Gastrocnemius medialis (tissue), 4 donors: Measurements from ENCODE around the gene ZFP37. TPM values are rescaled to one million over a fixed set of nuclear protein-coding genes. Genes with fewer than 3 reads are reported as not detected.

Source experiments
- ATAC-seq, 2 donors: fragments of 150-250 bp; one replicate each; pipeline ENCODE4 v1.9.1; 2016
- DNase-seq, 2 donors: peaks; one replicate each; pipeline ENCODE4 v3.0.0-alpha.2; 2019
- H3K27ac ChIP-seq, 4 donors: fragments of 200-600 bp; sonication (generic); 1 replicate in 1 of 4; 2 replicates in 3 of 4; pipeline ENCODE4 v1.5.1; 2016 to 2018; ENCODE audit warnings: mild to moderate bottlenecking in 2 of 4, moderate library complexity in 1 of 4
- H3K27me3 ChIP-seq, 3 donors: fragments of 200-600 bp; sonication (generic) in 2 of 3; 1 replicate in 1 of 3; 2 replicates in 2 of 3; pipeline versions ENCODE4 v1.5.1 to v1.6.0; 2016 to 2019; ENCODE audit warnings: mild to moderate bottlenecking in 1 of 3, moderate library complexity in 1 of 3
- H3K36me3 ChIP-seq, 2 donors: fragments of 200-600 bp; sonication (generic) in 1 of 2; one replicate each; pipeline ENCODE4 v1.5.1; 2017 to 2018
- H3K4me1 ChIP-seq, 2 donors: fragments of 200-600 bp; sonication (generic) in 1 of 2; one replicate each; pipeline ENCODE4 v1.5.1; 2016 to 2017; ENCODE audit warnings: mild to moderate bottlenecking in 2 of 2
- H3K4me3 ChIP-seq, 4 donors: fragments of 200-600 bp; sonication (generic) in 3 of 4; 1 replicate in 1 of 4; 2 replicates in 3 of 4; pipeline ENCODE4 v1.5.1; 2016 to 2019; ENCODE audit warnings: mild to moderate bottlenecking in 2 of 4
- H3K9me3 ChIP-seq, 3 donors: fragments of 200-600 bp; sonication (generic) in 2 of 3; 1 replicate in 1 of 3; 2 replicates in 2 of 3; pipeline ENCODE4 v1.5.1; 2016 to 2019
- POLR2A ChIP-seq, 2 donors: fragments of 450-650 bp; IDR thresholded peaks; one replicate each; pipeline ENCODE4 v1.6.1; 2017; ENCODE audit warnings: antibody characterized with exemption in 2 of 2, mild to moderate bottlenecking in 2 of 2, moderate library complexity in 2 of 2
- in situ Hi-C, 4 donors: fragments of 200-750 bp; cut with MboI; loops; one replicate each; pipeline versions ENCODE4 v1.15.0 to v1.8.0; 2017; ENCODE audit warnings: low sequenced_read_pairs in 4 of 4
- intact Hi-C: fragments of 100-400 bp; cut with DNase I; formaldehyde crosslinking; loops from one replicate; pipeline ENCODE4 v1.15.1; 2023; ENCODE audit warnings: low total_unique reads
- total RNA-seq, 4 donors: library from RNA; depleted of rRNA; stranded (reverse); fragments of >200 nt; gene quantifications; one replicate each; pipeline versions ENCODE4 v1.1.0 to v1.2.3, GENCODE V29; 2016
- TF ChIP-seq, protein P1 (sequence below), 5 experiments: fragments of 450-650 bp in 3 of 5; fragments of 200-600 bp in 2 of 5; sonication (generic) in 2 of 5; IDR thresholded peaks in 4 of 5; conservative IDR thresholded peaks in 1 of 5; 1 replicate in 4 of 5; 2 replicates in 1 of 5; pipeline ENCODE4 v1.5.1; 2016 to 2019; ENCODE audit warnings: antibody characterized with exemption in 5 of 5, mild to moderate bottlenecking in 3 of 5, moderate library complexity in 3 of 5

The ZFP37 gene
- total RNA-seq, 4 donors from 2014 or later = 0.49 to 2.6 (median 1.7) TPM

DNA sequence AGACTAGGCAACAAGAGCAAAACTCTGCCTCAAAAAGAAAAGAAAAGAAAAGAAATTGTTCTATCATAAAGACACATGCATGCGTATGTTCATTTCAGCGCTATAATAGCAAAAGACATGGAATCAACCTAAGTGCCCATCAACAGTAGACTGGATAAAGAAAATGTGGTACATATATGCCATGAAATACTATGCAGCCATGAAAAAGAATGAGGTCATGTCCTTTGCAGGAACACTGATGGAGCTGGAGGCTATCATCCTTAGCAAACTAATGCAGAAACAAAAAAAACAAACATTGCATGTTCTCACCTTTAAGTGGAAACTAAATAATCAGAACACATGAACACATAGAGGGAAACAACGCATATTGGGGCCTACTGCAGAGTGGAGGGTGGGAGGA, 38.3 kb downstream of the ZFP37 start:
- no peaks in the 10 kb centered on the region for H3K36me3 ChIP-seq
- ATAC-seq (no peak), DNase-seq (no peak)
- H3K27me3 ChIP-seq = no peaks in the 10 kb centered on the region
- peaks cover 0 to 3% (median 0%) of the 10 kb centered on the region in 3 donors for H3K9me3 ChIP-seq
- no peaks in the 10 kb centered on the region for H3K4me1 ChIP-seq
- H3K4me3 ChIP-seq = no peak overlapping the region
- intact Hi-C loops (no loop called here), in situ Hi-C loops (no loop called here)
- no peak overlapping the region for H3K27ac ChIP-seq
- TF ChIP-seq, protein P1, sequence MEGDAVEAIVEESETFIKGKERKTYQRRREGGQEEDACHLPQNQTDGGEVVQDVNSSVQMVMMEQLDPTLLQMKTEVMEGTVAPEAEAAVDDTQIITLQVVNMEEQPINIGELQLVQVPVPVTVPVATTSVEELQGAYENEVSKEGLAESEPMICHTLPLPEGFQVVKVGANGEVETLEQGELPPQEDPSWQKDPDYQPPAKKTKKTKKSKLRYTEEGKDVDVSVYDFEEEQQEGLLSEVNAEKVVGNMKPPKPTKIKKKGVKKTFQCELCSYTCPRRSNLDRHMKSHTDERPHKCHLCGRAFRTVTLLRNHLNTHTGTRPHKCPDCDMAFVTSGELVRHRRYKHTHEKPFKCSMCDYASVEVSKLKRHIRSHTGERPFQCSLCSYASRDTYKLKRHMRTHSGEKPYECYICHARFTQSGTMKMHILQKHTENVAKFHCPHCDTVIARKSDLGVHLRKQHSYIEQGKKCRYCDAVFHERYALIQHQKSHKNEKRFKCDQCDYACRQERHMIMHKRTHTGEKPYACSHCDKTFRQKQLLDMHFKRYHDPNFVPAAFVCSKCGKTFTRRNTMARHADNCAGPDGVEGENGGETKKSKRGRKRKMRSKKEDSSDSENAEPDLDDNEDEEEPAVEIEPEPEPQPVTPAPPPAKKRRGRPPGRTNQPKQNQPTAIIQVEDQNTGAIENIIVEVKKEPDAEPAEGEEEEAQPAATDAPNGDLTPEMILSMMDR (IDR thresholded peaks at IDR 0.05 in 4 of 5, conservative IDR thresholded peaks at IDR 0.05 in 1 of 5) = no peak
- TF ChIP-seq POLR2A (IDR thresholded peaks at IDR 0.05) = no peak

GRCh38 chr9:113012492-113012891, 44.0 kb downstream of the ZFP37 start:
- no peak for DNase-seq
- H3K4me3 ChIP-seq = peak overlapping the region; percentile 28 to 44 (median 36)

GRCh38 chr9:113011911-113012381, 44.6 kb downstream of the ZFP37 start, which contains the start of gene ZNF883:
TSS of gene ZNF883 (minus strand) at chr9:113012192.
- Histone ChIP-seq H3K36me3 (no peaks in the 10 kb centered on the region), H3K27ac (no peak within 1 kb of the TSS), H3K4me1 (no peaks in the 10 kb centered on the region), H3K27me3 (no peaks in the 10 kb centered on the region), H3K9me3 (no peaks in the 10 kb centered on the region), H3K4me3 (peak within 1 kb of the TSS; percentile 28 to 44 (median 36))
- DNase-seq (no peak), ATAC-seq (no peak)
- intact Hi-C loops = no loop called here
- in situ Hi-C loops = no loop called here
- TF ChIP-seq, protein P1 (IDR thresholded peaks at IDR 0.05 in 4 of 5, conservative IDR thresholded peaks at IDR 0.05 in 1 of 5) = no peak

More at GRCh38 chr9:113012492-113012891, 44.0 kb downstream of the ZFP37 start:
- in situ Hi-C loops = no loop called here
- H3K27me3 ChIP-seq = no peaks in the 10 kb centered on the region
- H3K9me3 ChIP-seq = no peaks in the 10 kb centered on the region
- H3K4me1 ChIP-seq = no peaks in the 10 kb centered on the region
- TF ChIP-seq POLR2A (IDR thresholded peaks at IDR 0.05) = no peak
- TF ChIP-seq, protein P1 (IDR thresholded peaks at IDR 0.05 in 4 of 5, conservative IDR thresholded peaks at IDR 0.05 in 1 of 5) = no peak
- no peak for ATAC-seq
- no peaks in the 10 kb centered on the region for H3K36me3 ChIP-seq
- intact Hi-C loops = no loop called here
- H3K27ac ChIP-seq = no peak overlapping the region

DNA sequence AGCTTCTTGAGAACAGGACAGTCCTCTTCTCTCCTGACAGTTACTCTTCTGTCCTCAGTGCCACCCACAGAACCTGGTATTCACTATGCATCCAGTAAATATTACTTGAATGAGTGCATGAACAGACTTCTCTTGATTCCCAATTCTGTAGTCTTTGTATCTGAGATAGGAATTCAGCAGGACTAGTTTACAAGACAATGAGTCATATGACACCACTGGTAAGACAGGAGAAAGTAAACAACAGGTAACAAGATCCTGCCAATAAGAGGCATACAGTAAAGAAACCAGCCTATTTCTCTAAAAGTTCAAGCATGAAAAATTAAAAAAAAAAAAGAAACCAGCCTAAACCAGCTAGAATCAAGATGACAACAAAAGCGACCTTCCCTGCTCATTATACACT, 50.7 kb downstream of the ZFP37 start:
- no peaks in the 10 kb centered on the region for H3K36me3 ChIP-seq
- in situ Hi-C loops = no loop called here
- intact Hi-C loops = no loop called here
- H3K27ac ChIP-seq = no peak overlapping the region
- H3K27me3 ChIP-seq = no peaks in the 10 kb centered on the region
- TF ChIP-seq, protein P1 (IDR thresholded peaks at IDR 0.05 in 4 of 5, conservative IDR thresholded peaks at IDR 0.05 in 1 of 5) = no peak
- no peak for TF ChIP-seq POLR2A (IDR thresholded peaks at IDR 0.05)
- H3K4me3 ChIP-seq = no peak overlapping the region
- no peak for ATAC-seq
- H3K9me3 ChIP-seq = no peaks in the 10 kb centered on the region
- no peak for DNase-seq
- no peaks in the 10 kb centered on the region for H3K4me1 ChIP-seq
